Mucosa of rectum (tissue), 2 donors: ENCODE measurements around the gene SLF2.

ENCODE experiments used
- H3K27ac ChIP-seq, 2 donors: one replicate each; pipeline ENCODE4 v1.7.0; 2013; ENCODE audit warnings: inconsistent platforms in 2 of 2, low read depth in 2 of 2, low read length in 2 of 2
- H3K27me3 ChIP-seq, 2 donors: one replicate each; pipeline ENCODE4 v1.7.0; 2013; ENCODE audit warnings: low read length in 2 of 2; ENCODE audit not compliant: control insufficient read depth in 2 of 2, insufficient read depth in 2 of 2
- H3K36me3 ChIP-seq, 2 donors: one replicate each; pipeline ENCODE4 v1.7.0; 2013; ENCODE audit warnings: low read length in 2 of 2; ENCODE audit not compliant: control insufficient read depth in 2 of 2, insufficient read depth in 2 of 2
- H3K4me1 ChIP-seq, 2 donors: one replicate each; pipeline ENCODE4 v1.7.0; 2013; ENCODE audit warnings: low read length in 2 of 2, mild to moderate bottlenecking in 1 of 2; ENCODE audit not compliant: control insufficient read depth in 2 of 2, insufficient read depth in 2 of 2
- H3K4me3 ChIP-seq, 2 donors: one replicate each; pipeline ENCODE4 v1.7.0; 2013; ENCODE audit warnings: low read length in 2 of 2
- H3K9ac ChIP-seq, 2 donors: one replicate each; pipeline ENCODE4 v1.7.0; 2013; ENCODE audit warnings: low read length in 2 of 2, low read depth in 1 of 2, mild to moderate bottlenecking in 1 of 2
- H3K9me3 ChIP-seq, 2 donors: one replicate each; pipeline ENCODE4 v1.7.0; 2013; ENCODE audit warnings: low read length in 2 of 2; ENCODE audit not compliant: control insufficient read depth in 2 of 2
- donor health status: healthy.
- donor health status: Normal muscosa, but diverticular disease.

The SLF2 gene

GRCh38 chr10:100978121-100978900 is 65.5 kb downstream of the SLF2 start:
- no peak overlapping the region for H3K27ac ChIP-seq
- no peaks in the 10 kb centered on the region for H3K9me3 ChIP-seq
- no peaks in the 10 kb centered on the region for H3K27me3 ChIP-seq
- peaks cover 62 to 72% of the 10 kb centered on the region in 2 donors for H3K36me3 ChIP-seq
- H3K4me1 ChIP-seq = no peaks in the 10 kb centered on the region
- H3K4me3 ChIP-seq = no peak overlapping the region
- H3K9ac ChIP-seq = no peak overlapping the region

- no peaks in the 10 kb centered on the region for H3K9me3 ChIP-seq
- no peaks in the 10 kb centered on the region for H3K4me1 ChIP-seq
- H3K27ac ChIP-seq = no peak overlapping the region
- H3K36me3 ChIP-seq = peaks cover 61 to 73% of the 10 kb centered on the region in 2 donors
- H3K4me3 ChIP-seq = no peak overlapping the region
- H3K27me3 ChIP-seq = no peaks in the 10 kb centered on the region
- no peak overlapping the region for H3K9ac ChIP-seq
Observed at GRCh38 chr10:100978901-100979195, 66.1 kb downstream of the SLF2 start.

- no peak overlapping the region for H3K4me3 ChIP-seq
- no peak overlapping the region for H3K27ac ChIP-seq
- no peaks in the 10 kb centered on the region for H3K4me1 ChIP-seq
- H3K9ac ChIP-seq = no peak overlapping the region
- H3K36me3 ChIP-seq = peaks cover 63 to 74% of the 10 kb centered on the region in 2 donors
- H3K9me3 ChIP-seq = no peaks in the 10 kb centered on the region
- H3K27me3 ChIP-seq = no peaks in the 10 kb centered on the region
Observed at GRCh38 chr10:100979791-100980272, 67.1 kb downstream of the SLF2 start.

GRCh38 chr10:100980311-100980710 is 67.5 kb downstream of the SLF2 start:
- H3K9me3 ChIP-seq = no peaks in the 10 kb centered on the region
- H3K9ac ChIP-seq = no peak overlapping the region
- H3K27ac ChIP-seq = no peak overlapping the region
- H3K4me3 ChIP-seq = no peak overlapping the region
- H3K36me3 ChIP-seq = peaks cover 63 to 76% of the 10 kb centered on the region in 2 donors
- no peaks in the 10 kb centered on the region for H3K27me3 ChIP-seq
- H3K4me1 ChIP-seq = no peaks in the 10 kb centered on the region

GRCh38 chr10:100980711-100981110 is 67.9 kb downstream of the SLF2 start:
- H3K27ac ChIP-seq = no peak overlapping the region
- H3K4me1 ChIP-seq = no peaks in the 10 kb centered on the region
- no peaks in the 10 kb centered on the region for H3K9me3 ChIP-seq
- H3K36me3 ChIP-seq = peaks cover 63 to 76% of the 10 kb centered on the region in 2 donors
- H3K9ac ChIP-seq = no peak overlapping the region
- H3K27me3 ChIP-seq = no peaks in the 10 kb centered on the region
- no peak overlapping the region for H3K4me3 ChIP-seq

GRCh38 chr10:100981178-100981772 is 68.5 kb downstream of the SLF2 start:
- Histone ChIP-seq H3K4me3 (no peak overlapping the region), H3K27me3 (no peaks in the 10 kb centered on the region), H3K27ac (no peak overlapping the region), H3K36me3 (peaks cover 63 to 76% of the 10 kb centered on the region in 2 donors), H3K9me3 (no peaks in the 10 kb centered on the region), H3K9ac (no peak overlapping the region), H3K4me1 (peaks cover 3 to 4% of the 10 kb centered on the region in 2 donors)

GRCh38 chr10:100982916-100983830 is 70.4 kb downstream of the SLF2 start:
- H3K36me3 ChIP-seq = peaks cover 52 to 57% of the 10 kb centered on the region in 2 donors
- peaks cover 16 to 18% of the 10 kb centered on the region in 2 donors for H3K4me1 ChIP-seq
- H3K4me3 ChIP-seq = no peak overlapping the region
- no peaks in the 10 kb centered on the region for H3K27me3 ChIP-seq
- H3K9ac ChIP-seq = no peak overlapping the region
- no peak overlapping the region for H3K27ac ChIP-seq
- no peaks in the 10 kb centered on the region for H3K9me3 ChIP-seq

GRCh38 chr10:100983868-100984671 is 71.3 kb downstream of the SLF2 start:
- peaks cover 43 to 49% of the 10 kb centered on the region in 2 donors for H3K36me3 ChIP-seq
- H3K4me1 ChIP-seq = peaks cover 18 to 20% of the 10 kb centered on the region in 2 donors

GRCh38 chr10:100984672-100985177 is 72.0 kb downstream of the SLF2 start:
- H3K27ac ChIP-seq = no peak overlapping the region
- H3K36me3 ChIP-seq = peaks cover 42 to 48% of the 10 kb centered on the region in 2 donors
- no peak overlapping the region for H3K9ac ChIP-seq
- no peaks in the 10 kb centered on the region for H3K27me3 ChIP-seq
- H3K9me3 ChIP-seq = no peaks in the 10 kb centered on the region
- H3K4me1 ChIP-seq = peaks cover 18 to 20% of the 10 kb centered on the region in 2 donors
- no peak overlapping the region for H3K4me3 ChIP-seq

More at GRCh38 chr10:100983868-100984671, 71.3 kb downstream of the SLF2 start:
- no peak overlapping the region for H3K4me3 ChIP-seq
- H3K9me3 ChIP-seq = no peaks in the 10 kb centered on the region
- no peak overlapping the region for H3K9ac ChIP-seq
- no peak overlapping the region for H3K27ac ChIP-seq
- H3K27me3 ChIP-seq = no peaks in the 10 kb centered on the region
